DOHH2 (cell line): ENCODE results near the gene MCF2L2.

ENCODE experiments used
- H3F3A ChIP-seq: fragments of 200-600 bp; sonication (generic), shearing (Covaris generic); 2 replicates; pipeline ENCODE4 v1.6.0; 2016; ENCODE audit warnings: antibody characterized with exemption, mild to moderate bottlenecking; ENCODE audit not compliant: control insufficient read depth, insufficient read depth
- H3K27ac ChIP-seq: fragments of 200-600 bp; sonication (generic); 2 replicates; pipeline ENCODE4 v1.5.1; 2014; ENCODE audit warnings: low read depth, mild to moderate bottlenecking, low read length, moderate library complexity
- H3K27me3 ChIP-seq: fragments of 200-600 bp; sonication (generic); 2 replicates; pipeline ENCODE4 v1.6.1; 2014; ENCODE audit warnings: mild to moderate bottlenecking, low read length, mixed read lengths; ENCODE audit not compliant: control insufficient read depth
- H3K36me3 ChIP-seq: fragments of 200-600 bp; sonication (generic); 2 replicates; pipeline ENCODE4 v1.6.1; 2014; ENCODE audit warnings: mild to moderate bottlenecking, low read length, moderate library complexity, mixed read lengths; ENCODE audit not compliant: control insufficient read depth
- H3K4me1 ChIP-seq: fragments of 200-600 bp; sonication (generic); 2 replicates; pipeline ENCODE4 v1.6.1; 2014; ENCODE audit warnings: mild to moderate bottlenecking, low read length, mixed read lengths; ENCODE audit not compliant: control insufficient read depth
- H3K4me2 ChIP-seq: fragments of 200-600 bp; sonication (generic); 2 replicates; pipeline ENCODE4 v1.6.0; 2014; ENCODE audit warnings: mild to moderate bottlenecking, low read length, moderate library complexity
- H3K4me3 ChIP-seq: fragments of 200-600 bp; sonication (generic); 2 replicates; pipeline ENCODE4 v1.5.1; 2014; ENCODE audit warnings: mild to moderate bottlenecking, low read length, mixed read lengths
- H3K79me2 ChIP-seq: fragments of 200-600 bp; sonication (generic); 2 replicates; pipeline ENCODE4 v1.6.1; 2014; ENCODE audit warnings: mild to moderate bottlenecking, low read length, mixed read lengths; ENCODE audit not compliant: control insufficient read depth
- H3K9me2 ChIP-seq: fragments of 200-600 bp; sonication (generic); replicated peaks from 2 replicates; pipeline ENCODE4 v1.6.1; 2014; ENCODE audit warnings: mild to moderate bottlenecking, low read length, mixed read lengths; ENCODE audit not compliant: control insufficient read depth
- H3K9me3 ChIP-seq: fragments of 200-600 bp; sonication (generic); 2 replicates; pipeline ENCODE4 v1.6.1; 2014; ENCODE audit warnings: antibody characterized with exemption, low read length, mixed read lengths; ENCODE audit not compliant: control insufficient read depth, insufficient read depth
- H4K20me1 ChIP-seq: fragments of 200-600 bp; sonication (generic); 2 replicates; pipeline ENCODE4 v1.6.0; 2014; ENCODE audit warnings: low read depth, mild to moderate bottlenecking, antibody characterized with exemption, low read length, moderate library complexity; ENCODE audit not compliant: control insufficient read depth, insufficient read depth
- CTCF ChIP-seq: fragments of 200-600 bp; sonication (generic); IDR thresholded peaks from one replicate; pipeline ENCODE4 v1.5.1; 2014; ENCODE audit warnings: antibody characterized with exemption, mild to moderate bottlenecking, low read depth, low read length; ENCODE audit not compliant: poor library complexity, severe bottlenecking
- EZH2phosphoT487 ChIP-seq: fragments of 200-600 bp; sonication (generic); IDR thresholded peaks from 2 replicates; pipeline ENCODE4 v1.6.1; 2017; ENCODE audit warnings: borderline replicate concordance, mild to moderate bottlenecking, antibody characterized with exemption, low read length, moderate library complexity, mixed read lengths

MCF2L2 gene

DNA sequence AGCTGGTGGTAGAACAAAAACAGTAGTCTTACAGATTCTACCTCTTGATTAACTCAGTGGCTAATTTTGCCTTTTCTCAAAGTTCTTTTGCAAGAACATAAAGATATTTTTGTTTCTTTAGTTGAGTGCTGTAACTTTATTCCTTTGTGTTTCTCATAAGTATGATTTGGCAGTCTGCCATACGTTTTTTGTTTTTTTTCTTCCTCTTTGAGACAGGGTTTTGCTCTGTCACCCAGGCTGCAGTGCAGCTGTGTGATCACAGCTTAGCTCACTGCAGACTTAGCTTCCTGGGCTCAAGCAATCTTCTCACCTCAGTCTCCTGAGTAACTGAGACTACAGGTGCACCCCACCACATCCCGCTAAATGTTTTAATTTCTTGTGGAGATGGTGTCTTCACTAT is 153.0 kb downstream of the MCF2L2 start:
- H3K79me2 ChIP-seq: no peaks in the 10 kb centered on the region
- H3K4me3 ChIP-seq: peak overlapping the region; percentile 32; the same call in 1 of the 2 replicates
- H3F3A ChIP-seq: peaks cover 9% of the 10 kb centered on the region
- peak overlapping the region; percentile 52 for H3K4me2 ChIP-seq
- no peak for TF ChIP-seq CTCF
- no peak for TF ChIP-seq EZH2phosphoT487
- H3K4me1 ChIP-seq: peaks cover 22% of the 10 kb centered on the region
- H3K27me3 ChIP-seq: no peaks in the 10 kb centered on the region
- H3K9me2 ChIP-seq: no peaks in the 10 kb centered on the region
- no peaks in the 10 kb centered on the region for H3K9me3 ChIP-seq
- H4K20me1 ChIP-seq: no peaks in the 10 kb centered on the region
- no peaks in the 10 kb centered on the region for H3K36me3 ChIP-seq
- peak overlapping the region; percentile 24; the same call in 1 of the 2 replicates for H3K27ac ChIP-seq

- Histone ChIP-seq H3F3A (peaks cover 9% of the 10 kb centered on the region), H4K20me1 (no peaks in the 10 kb centered on the region), H3K36me3 (no peaks in the 10 kb centered on the region), H3K27me3 (no peaks in the 10 kb centered on the region), H3K9me2 (no peaks in the 10 kb centered on the region), H3K27ac (no peak overlapping the region), H3K4me1 (peaks cover 22% of the 10 kb centered on the region), H3K79me2 (no peaks in the 10 kb centered on the region), H3K4me3 (no peak overlapping the region), H3K9me3 (no peaks in the 10 kb centered on the region), H3K4me2 (peak overlapping the region; percentile 52; the same call in 1 of the 2 replicates)
- TF ChIP-seq CTCF (no peak), EZH2phosphoT487 (no peak)
These were observed 153.8 kb downstream of the MCF2L2 start for GRCh38 chr3:183274609-183275008.

GRCh38 chr3:183272791-183273190 is 155.6 kb downstream of the MCF2L2 start:
- H3K27ac ChIP-seq: no peak overlapping the region
- no peaks in the 10 kb centered on the region for H3K9me3 ChIP-seq
- no peaks in the 10 kb centered on the region for H3K27me3 ChIP-seq
- H3K4me3 ChIP-seq: no peak overlapping the region
- no peaks in the 10 kb centered on the region for H4K20me1 ChIP-seq
- H3K4me2 ChIP-seq: no peak overlapping the region
- H3K79me2 ChIP-seq: no peaks in the 10 kb centered on the region
- peaks cover 22% of the 10 kb centered on the region for H3K4me1 ChIP-seq
- TF ChIP-seq CTCF: no peak
- peaks cover 9% of the 10 kb centered on the region for H3F3A ChIP-seq
- no peaks in the 10 kb centered on the region for H3K9me2 ChIP-seq
- no peaks in the 10 kb centered on the region for H3K36me3 ChIP-seq

DNA sequence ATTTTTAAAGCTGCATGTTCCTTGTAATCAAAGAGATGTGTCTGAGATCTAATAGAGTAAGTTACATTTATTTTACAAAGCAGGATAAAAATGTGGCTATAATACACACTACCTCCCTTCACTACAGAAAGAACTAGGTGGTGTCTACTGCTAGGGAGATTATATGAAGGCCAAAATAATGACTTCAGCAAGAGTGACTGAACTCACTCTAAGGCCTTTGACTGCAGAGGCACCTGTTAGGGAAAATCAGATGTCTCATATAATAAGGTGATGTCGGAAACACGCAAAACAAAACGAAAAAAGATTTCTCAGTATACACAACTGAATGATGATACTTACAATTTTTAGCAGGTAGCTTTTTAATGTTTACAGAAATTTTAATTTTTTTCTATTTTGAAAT is 156.3 kb downstream of the MCF2L2 start:
- H4K20me1 ChIP-seq: no peaks in the 10 kb centered on the region
- H3K79me2 ChIP-seq: no peaks in the 10 kb centered on the region
- H3K4me1 ChIP-seq: peaks cover 22% of the 10 kb centered on the region
- H3K27ac ChIP-seq: no peak overlapping the region
- H3K9me3 ChIP-seq: no peaks in the 10 kb centered on the region
- no peaks in the 10 kb centered on the region for H3K36me3 ChIP-seq
- H3K4me2 ChIP-seq: no peak overlapping the region
- no peak overlapping the region for H3K4me3 ChIP-seq
- no peak for TF ChIP-seq EZH2phosphoT487
- TF ChIP-seq CTCF: no peak
- H3F3A ChIP-seq: peaks cover 9% of the 10 kb centered on the region
- no peaks in the 10 kb centered on the region for H3K27me3 ChIP-seq
- H3K9me2 ChIP-seq: no peaks in the 10 kb centered on the region
